Panc1 (cell line): ENCODE measurements around the gene CLK2.

ENCODE experiments used
- POLR2AphosphoS5 ChIP-seq: IDR thresholded peaks from 2 replicates; pipeline ENCODE4 v1.6.1; 2012; ENCODE audit warnings: mild to moderate bottlenecking, low read depth, low read length, moderate library complexity
- TF ChIP-seq, protein P1 (sequence below): fragments of 450-650 bp; IDR thresholded peaks from 2 replicates; pipeline ENCODE4 v1.5.1; 2017; ENCODE audit warnings: mild to moderate bottlenecking

DNA sequence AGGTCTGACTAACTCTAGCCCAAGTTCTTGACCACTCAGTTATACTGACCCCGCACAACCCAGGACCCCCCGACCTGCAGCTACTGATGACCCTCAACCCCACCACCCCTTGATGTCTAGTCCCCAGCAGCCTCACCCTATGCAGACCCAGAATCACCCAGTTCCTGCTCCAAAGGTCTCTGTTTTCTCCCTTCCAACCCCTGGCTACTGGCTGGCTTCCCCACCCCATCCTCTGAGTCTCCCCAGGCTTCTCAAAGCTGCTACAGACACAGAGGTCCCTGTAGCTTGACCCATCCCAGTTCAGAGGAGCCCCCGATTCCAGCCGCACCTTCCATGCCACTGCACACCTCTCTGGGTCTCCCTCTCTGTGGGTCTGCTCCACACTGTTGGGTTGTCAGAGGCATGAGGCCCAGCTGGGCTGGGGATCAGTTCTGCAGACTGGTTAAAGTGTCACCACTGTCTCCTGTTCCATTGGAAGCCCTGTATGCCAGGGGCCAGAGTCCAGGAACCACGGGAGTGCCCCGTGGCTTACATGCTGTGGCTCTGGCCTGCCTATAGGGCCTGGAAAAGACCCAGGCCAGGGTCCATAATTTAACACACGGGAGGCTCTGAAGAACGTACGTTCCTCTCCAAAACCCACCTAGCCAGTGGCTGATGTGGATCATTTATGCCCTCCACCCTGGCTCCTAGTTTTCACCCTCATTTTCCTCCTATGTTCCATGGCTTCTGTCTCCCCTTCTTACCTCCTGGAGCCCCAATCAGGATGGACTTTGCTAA lies 27.4 kb upstream of the CLK2 start:
- TF ChIP-seq, protein P1, sequence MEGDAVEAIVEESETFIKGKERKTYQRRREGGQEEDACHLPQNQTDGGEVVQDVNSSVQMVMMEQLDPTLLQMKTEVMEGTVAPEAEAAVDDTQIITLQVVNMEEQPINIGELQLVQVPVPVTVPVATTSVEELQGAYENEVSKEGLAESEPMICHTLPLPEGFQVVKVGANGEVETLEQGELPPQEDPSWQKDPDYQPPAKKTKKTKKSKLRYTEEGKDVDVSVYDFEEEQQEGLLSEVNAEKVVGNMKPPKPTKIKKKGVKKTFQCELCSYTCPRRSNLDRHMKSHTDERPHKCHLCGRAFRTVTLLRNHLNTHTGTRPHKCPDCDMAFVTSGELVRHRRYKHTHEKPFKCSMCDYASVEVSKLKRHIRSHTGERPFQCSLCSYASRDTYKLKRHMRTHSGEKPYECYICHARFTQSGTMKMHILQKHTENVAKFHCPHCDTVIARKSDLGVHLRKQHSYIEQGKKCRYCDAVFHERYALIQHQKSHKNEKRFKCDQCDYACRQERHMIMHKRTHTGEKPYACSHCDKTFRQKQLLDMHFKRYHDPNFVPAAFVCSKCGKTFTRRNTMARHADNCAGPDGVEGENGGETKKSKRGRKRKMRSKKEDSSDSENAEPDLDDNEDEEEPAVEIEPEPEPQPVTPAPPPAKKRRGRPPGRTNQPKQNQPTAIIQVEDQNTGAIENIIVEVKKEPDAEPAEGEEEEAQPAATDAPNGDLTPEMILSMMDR = no peak
- TF ChIP-seq POLR2AphosphoS5 = no peak
